ENCODE measurements around the gene PRUNE2.

The PRUNE2 gene

GRCh38 chr9:76738402-76738801, 167.5 kb downstream of the PRUNE2 start:
- DNase-seq (ENCODE audit: low read depth in 2 of 3, low spot score in 1 of 3), result no peak

DNA sequence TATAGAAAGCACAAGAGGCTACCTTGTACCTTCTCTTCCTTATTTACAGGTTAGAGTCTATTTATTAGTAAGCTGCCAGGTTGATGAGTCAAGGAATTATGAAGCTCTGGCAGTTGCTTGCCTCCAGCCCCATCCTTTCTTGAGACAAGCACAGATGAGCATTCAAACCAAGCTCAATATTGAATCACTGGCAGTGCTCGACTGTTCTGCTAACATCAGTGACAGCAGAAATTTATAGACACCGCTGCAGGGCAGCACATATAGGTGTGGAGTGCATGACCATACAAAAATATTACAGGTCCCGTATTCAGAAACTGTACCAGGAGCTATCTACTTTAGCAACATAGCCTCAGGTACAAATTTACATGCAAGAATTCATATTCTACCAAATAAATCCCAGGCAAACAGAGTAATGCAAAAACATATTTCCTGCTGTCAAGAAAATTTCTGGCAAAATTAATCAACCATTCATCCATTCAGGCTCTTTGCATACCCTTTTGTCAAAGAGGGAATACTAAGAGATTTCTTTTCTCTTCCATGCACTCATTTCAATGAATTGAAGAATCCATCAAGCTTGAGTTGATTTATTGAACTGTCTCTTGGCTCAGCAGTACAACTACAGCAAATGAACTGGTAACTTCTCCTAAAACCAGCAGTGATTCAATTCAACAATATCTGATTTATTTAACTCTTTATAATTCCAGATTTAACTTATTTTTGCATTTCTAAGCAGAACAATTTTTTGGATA, 168.6 kb downstream of the PRUNE2 start:
- DNase-seq (ENCODE audit: low read depth in 2 of 3, low spot score in 1 of 3), result no peak

DNA sequence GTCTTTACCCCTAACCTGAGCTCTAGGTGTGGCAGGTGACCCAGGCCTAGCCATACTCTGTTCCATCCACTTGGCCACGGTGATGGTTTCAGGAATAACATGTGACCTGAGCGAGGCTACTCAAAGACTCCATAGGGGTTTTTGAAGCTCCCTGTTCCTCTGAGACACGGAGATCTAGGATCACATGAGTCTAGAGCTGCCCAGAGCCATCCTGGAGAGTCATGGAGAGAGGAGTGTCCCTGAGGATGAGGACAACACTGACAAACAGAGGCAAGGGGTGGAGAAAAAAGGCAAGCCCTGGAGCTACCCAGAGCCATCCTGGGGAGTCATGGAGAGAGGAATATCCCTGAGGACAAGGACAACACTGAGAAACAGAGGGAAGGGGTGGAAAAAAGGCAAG, 171.2 kb downstream of the PRUNE2 start:
- no peak for DNase-seq (ENCODE audit: low read depth in 2 of 3, low spot score in 1 of 3)

DNA sequence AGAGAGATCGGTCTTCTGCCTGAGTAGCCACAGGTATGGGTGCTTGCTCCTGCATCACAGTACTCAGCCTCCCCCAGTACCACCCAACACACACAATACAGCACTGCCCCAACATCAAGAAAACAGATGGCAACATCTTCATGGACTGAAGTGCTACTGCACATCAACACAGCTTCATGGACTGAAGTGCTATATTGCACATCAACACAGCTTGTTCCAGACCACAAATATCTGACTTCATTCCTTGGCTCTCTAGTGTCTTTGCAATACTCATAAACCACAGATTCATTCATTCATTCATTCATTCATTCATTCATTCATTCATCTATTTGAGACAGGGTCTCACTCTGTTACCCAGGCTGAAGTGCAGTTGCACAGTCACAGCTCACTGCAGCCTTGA, 172.8 kb downstream of the PRUNE2 start:
- no peak for DNase-seq (ENCODE audit: low read depth in 2 of 3, low spot score in 1 of 3)

DNA sequence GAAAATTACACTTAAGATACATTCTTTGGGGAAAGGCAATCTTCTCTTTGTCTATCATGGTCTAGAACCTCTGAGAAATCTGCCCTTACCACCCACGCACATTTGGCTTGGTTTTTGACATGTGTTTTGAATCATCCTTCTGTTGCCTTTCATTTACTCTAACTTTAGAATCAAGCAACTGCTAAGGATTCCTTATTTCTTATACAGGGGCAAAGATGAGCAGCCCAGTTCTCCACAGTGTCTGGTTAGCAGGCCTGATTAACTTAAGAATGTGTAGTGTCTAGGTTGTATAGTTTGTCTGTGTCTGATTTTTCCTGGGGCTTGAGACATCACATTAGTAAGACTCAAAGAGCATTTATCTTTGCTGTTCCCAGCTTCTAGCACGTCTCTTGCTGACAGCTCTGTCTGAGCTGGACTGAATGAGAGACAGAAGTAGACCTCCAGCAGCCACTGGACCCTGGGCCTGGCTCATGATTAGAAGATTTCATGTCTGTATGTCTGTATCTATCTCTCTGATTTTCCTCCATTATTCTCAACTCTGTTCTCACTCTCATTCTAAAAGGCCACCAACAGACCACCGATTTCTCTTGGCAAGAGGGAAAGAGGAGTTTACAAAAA, 173.5 kb downstream of the PRUNE2 start:
- DNase-seq (ENCODE audit: low read depth in 2 of 3, low spot score in 1 of 3), result no peak

GRCh38 chr9:76730801-76731200, 175.1 kb downstream of the PRUNE2 start:
- no peak for DNase-seq (ENCODE audit: low read depth in 2 of 3, low spot score in 1 of 3)

- no peak for DNase-seq (ENCODE audit: low read depth in 2 of 3, low spot score in 1 of 3)
Measured at GRCh38 chr9:76729980-76730737, 175.8 kb downstream of the PRUNE2 start.

DNA sequence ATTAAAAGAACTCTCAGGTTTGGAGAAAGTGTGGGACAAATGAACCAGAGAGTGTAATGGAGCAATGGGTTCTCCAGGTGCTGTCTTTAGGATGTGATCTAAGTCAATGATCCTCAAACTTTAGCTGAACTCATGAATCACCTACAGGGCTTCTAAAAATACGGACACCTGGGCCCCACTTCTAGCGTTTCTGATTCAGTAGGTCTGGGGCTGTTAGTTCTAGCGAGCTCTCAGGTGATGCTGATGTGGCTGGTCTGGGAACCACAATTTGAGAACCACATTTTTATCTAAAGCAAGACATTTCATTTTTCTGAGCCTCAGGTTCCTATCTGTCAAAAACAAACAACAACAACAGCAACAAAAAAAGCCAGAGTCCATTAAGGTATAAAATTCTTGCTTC, 176.8 kb downstream of the PRUNE2 start:
- DNase-seq (ENCODE audit: low read depth in 2 of 3, low spot score in 1 of 3), result no peak

GRCh38 chr9:76725885-76726284, 180.0 kb downstream of the PRUNE2 start:
- DNase-seq (ENCODE audit: low read depth in 2 of 3, low spot score in 1 of 3), result no peak

GRCh38 chr9:76725011-76725546, 180.8 kb downstream of the PRUNE2 start:
- no peak for DNase-seq (ENCODE audit: low read depth in 2 of 3, low spot score in 1 of 3)

DNA sequence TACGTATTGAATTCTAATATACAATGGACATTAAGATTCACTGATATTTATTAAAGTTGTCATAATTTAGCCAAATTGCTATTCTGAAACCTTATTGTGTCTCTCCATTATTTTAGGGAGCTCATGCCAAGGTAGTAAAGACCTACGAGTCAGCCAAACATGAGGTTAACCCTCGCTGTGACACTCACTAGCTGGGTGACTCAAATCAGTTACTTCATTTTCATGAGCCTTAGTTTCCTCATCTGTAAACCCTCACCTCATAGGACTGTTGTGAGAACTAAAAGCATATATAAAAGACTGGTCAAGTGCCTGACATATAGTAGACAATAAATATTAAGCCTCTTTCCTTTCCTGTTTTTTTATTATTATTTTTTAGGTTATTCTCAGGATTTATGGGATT, 185.7 kb downstream of the PRUNE2 start:
- no peak for DNase-seq (ENCODE audit: low read depth in 2 of 3, low spot score in 1 of 3)

DNA sequence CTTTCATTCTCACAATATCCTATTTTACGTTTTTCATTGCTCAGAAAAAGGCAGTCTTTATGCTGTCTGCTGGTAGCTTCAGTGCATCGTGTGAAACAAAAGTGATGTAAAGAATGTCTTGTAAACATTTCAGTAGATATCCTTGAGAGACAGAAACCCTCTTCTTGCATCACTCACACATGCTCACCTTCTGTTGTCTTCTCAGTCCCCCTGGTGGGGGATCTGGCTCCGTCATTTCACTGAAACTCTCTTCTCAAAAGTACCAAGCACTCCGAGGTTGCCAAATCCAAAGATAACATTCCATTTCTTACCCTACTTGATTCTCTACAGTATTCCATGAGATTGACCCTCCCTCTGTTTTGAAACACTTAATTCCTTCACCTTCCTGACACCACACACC, 187.7 kb downstream of the PRUNE2 start:
- DNase-seq (ENCODE audit: low read depth in 2 of 3, low spot score in 1 of 3), result no peak

- DNase-seq (ENCODE audit: low read depth in 2 of 3, low spot score in 1 of 3), result no peak
Measured at GRCh38 chr9:76717613-76718012, 188.3 kb downstream of the PRUNE2 start.

GRCh38 chr9:76717176-76717575, 188.7 kb downstream of the PRUNE2 start:
- DNase-seq (ENCODE audit: low read depth in 2 of 3, low spot score in 1 of 3), result no peak

- no peak for DNase-seq (ENCODE audit: low read depth in 2 of 3, low spot score in 1 of 3)
Measured at GRCh38 chr9:76716085-76716672, 189.7 kb downstream of the PRUNE2 start.

- DNase-seq (ENCODE audit: low read depth in 2 of 3, low spot score in 1 of 3), result no peak
Measured at GRCh38 chr9:76713381-76713780, 192.5 kb downstream of the PRUNE2 start.

GRCh38 chr9:76709020-76709419, 196.9 kb downstream of the PRUNE2 start:
- no peak for DNase-seq (ENCODE audit: low read depth in 2 of 3, low spot score in 1 of 3)

- DNase-seq (ENCODE audit: low read depth in 2 of 3, low spot score in 1 of 3), result no peak
Measured at GRCh38 chr9:76707510-76707909, 198.4 kb downstream of the PRUNE2 start.

DNA sequence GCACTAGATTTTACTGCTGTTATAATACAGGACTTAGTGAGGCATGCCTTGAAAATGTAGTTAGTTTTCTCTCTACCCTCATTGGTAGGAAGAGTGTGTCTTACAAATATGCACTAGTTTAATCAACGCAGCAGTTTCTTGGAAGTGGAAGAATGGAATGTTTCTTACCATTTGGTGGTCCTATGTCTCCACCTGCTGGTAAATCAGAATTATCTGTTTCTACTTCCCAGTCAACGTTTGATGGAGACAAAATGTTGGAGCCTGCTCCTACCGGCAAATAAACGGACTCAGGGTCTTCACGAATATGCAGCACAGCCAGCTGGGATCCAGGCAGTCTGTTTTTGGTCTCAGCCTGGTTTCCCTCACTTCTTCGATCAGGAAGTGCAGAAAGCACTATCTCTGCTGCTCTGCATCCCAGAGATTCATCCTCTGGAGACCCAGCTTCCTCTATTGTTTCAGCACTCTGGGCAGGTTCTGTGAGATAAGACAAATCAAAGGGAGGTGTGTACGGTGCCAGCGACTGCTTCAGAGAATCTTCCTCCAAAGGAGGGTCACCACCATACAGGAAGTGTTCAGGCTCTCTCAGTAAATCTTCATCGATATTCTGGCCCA, 201.2 kb downstream of the PRUNE2 start:
- no peak for DNase-seq (ENCODE audit: low read depth in 2 of 3, low spot score in 1 of 3)

DNA sequence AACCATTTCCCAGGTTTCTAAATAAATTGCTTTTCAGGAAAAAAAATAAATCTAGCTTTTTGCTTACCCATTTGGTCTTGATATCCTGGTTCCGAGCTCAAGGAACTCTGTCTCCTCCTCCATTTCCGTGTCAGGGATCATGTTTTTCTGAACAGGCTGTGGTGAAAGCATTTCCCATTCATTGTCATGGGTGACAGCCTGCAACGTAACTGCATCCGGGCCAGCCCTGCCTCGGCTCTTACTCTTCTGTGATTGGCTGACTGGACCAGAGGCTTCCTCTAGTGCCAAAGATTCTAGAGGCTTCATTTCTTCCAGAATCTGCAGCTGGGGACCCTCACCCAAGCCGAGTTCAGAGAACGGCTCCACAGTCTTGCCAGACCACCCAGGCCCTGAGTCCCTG, 202.6 kb downstream of the PRUNE2 start:
- no peak for DNase-seq (ENCODE audit: low read depth in 2 of 3, low spot score in 1 of 3)

GRCh38 chr9:76701441-76702039, 204.4 kb downstream of the PRUNE2 start:
- no peak for DNase-seq (ENCODE audit: low read depth in 2 of 3, low spot score in 1 of 3)
